SK-N-SH treated with all-trans-retinoic acid at 6 μM for 48 hours (cell line): ENCODE measurements around the gene ZNF473.

Experiments used
- ARNTL ChIP-seq: fragments of 450-650 bp; formaldehyde crosslinking; IDR thresholded peaks from 2 replicates; pipeline ENCODE4 v1.5.0; 2020; ENCODE audit warnings: low read depth, mild to moderate bottlenecking, moderate library complexity, borderline replicate concordance
- ESRRG ChIP-seq: fragments of 250-450 bp; sonication (Bioruptor Pico); IDR thresholded peaks from 2 replicates; pipeline ENCODE4 v1.6.1; 2021; ENCODE audit warnings: mild to moderate bottlenecking
- RARB ChIP-seq: fragments of 250-450 bp; sonication (Bioruptor Pico); IDR thresholded peaks from 2 replicates; pipeline ENCODE4 v1.8.0; 2021; ENCODE audit warnings: mild to moderate bottlenecking, moderate library complexity
- SNAI2 ChIP-seq: fragments of 250-450 bp; sonication (Bioruptor Pico); IDR thresholded peaks from 2 replicates; pipeline ENCODE4 v1.5.0; 2020; ENCODE audit warnings: mild to moderate bottlenecking, moderate library complexity
- TOX ChIP-seq: fragments of 250-450 bp; sonication (Bioruptor Pico); IDR thresholded peaks from 2 replicates; pipeline ENCODE4 v1.8.0; 2021; ENCODE audit warnings: mild to moderate bottlenecking, moderate library complexity, borderline replicate concordance
- ZFP3 ChIP-seq: fragments of 250-450 bp; sonication (Bioruptor Pico); IDR thresholded peaks from 2 replicates; pipeline ENCODE4 v1.5.0; 2020; ENCODE audit warnings: mild to moderate bottlenecking, moderate library complexity
- ZNF565 ChIP-seq: fragments of 450-650 bp; formaldehyde crosslinking; conservative IDR thresholded peaks from 2 replicates; pipeline ENCODE4 v1.5.0; 2020; ENCODE audit warnings: low read depth, mild to moderate bottlenecking, moderate library complexity
- ZNF70 ChIP-seq: fragments of 450-650 bp; formaldehyde crosslinking; IDR thresholded peaks from 2 replicates; pipeline ENCODE4 v1.5.0; 2020; ENCODE audit warnings: mild to moderate bottlenecking, moderate library complexity
- ZNF8 ChIP-seq: fragments of 450-650 bp; formaldehyde crosslinking; IDR thresholded peaks from 2 replicates; pipeline ENCODE4 v1.5.0; 2020; ENCODE audit warnings: mild to moderate bottlenecking, moderate library complexity
- TF ChIP-seq, protein P1 (sequence below): fragments of 250-450 bp; sonication (Bioruptor Pico); IDR thresholded peaks from 2 replicates; pipeline ENCODE4 v1.5.0; 2020; ENCODE audit warnings: mild to moderate bottlenecking, moderate library complexity
- TF ChIP-seq, protein P2 (sequence below): fragments of 250-450 bp; sonication (Bioruptor Pico); IDR thresholded peaks from 2 replicates; pipeline ENCODE4 v1.8.0; 2020; ENCODE audit warnings: mild to moderate bottlenecking, moderate library complexity, borderline replicate concordance

DNA sequence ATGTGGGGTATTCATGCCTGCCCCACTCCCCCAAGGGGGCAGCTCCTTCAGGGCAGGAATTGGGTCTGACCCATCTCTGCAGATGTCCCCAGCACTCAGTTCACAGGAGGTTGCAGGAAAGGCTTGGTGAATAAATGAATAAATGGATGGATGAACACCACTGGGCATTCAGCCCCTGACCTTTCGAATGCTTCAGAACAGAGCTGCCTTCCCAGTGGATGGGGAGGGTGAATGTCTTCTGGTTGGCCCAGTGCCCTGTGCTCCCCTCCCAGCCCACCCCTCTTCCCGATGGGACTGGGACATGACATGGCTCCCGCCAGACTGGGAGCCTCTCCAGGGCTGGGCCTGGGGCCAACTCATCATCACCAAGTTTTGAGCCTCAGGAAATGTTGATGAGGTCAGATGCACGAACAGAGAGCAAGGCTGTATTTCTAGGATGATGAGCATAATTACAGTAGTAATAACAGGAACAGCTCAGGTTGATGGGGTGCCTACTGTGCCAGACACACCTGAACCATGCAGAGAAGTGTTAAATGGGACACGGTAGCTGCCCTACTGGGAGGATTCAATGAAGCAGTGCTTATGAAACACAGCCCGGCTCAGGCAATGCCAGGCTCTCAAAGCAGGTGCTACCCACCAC lies 26.3 kb upstream of the ZNF473 start:
- TF ChIP-seq ARNTL (CRISPR knock-in tag): no peak
- TF ChIP-seq ZNF70 (CRISPR knock-in tag): no peak
- no peak for TF ChIP-seq ZNF8 (CRISPR knock-in tag)
- TF ChIP-seq SNAI2 (CRISPR knock-in tag): no peak
- no peak for TF ChIP-seq ESRRG (CRISPR knock-in tag)
- TF ChIP-seq RARB (CRISPR knock-in tag): no peak
- TF ChIP-seq, protein P1, sequence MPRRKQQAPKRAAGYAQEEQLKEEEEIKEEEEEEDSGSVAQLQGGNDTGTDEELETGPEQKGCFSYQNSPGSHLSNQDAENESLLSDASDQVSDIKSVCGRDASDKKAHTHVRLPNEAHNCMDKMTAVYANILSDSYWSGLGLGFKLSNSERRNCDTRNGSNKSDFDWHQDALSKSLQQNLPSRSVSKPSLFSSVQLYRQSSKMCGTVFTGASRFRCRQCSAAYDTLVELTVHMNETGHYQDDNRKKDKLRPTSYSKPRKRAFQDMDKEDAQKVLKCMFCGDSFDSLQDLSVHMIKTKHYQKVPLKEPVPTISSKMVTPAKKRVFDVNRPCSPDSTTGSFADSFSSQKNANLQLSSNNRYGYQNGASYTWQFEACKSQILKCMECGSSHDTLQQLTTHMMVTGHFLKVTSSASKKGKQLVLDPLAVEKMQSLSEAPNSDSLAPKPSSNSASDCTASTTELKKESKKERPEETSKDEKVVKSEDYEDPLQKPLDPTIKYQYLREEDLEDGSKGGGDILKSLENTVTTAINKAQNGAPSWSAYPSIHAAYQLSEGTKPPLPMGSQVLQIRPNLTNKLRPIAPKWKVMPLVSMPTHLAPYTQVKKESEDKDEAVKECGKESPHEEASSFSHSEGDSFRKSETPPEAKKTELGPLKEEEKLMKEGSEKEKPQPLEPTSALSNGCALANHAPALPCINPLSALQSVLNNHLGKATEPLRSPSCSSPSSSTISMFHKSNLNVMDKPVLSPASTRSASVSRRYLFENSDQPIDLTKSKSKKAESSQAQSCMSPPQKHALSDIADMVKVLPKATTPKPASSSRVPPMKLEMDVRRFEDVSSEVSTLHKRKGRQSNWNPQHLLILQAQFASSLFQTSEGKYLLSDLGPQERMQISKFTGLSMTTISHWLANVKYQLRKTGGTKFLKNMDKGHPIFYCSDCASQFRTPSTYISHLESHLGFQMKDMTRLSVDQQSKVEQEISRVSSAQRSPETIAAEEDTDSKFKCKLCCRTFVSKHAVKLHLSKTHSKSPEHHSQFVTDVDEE (CRISPR knock-in tag): no peak
- no peak for TF ChIP-seq ZNF565 (CRISPR knock-in tag)
- TF ChIP-seq, protein P2, sequence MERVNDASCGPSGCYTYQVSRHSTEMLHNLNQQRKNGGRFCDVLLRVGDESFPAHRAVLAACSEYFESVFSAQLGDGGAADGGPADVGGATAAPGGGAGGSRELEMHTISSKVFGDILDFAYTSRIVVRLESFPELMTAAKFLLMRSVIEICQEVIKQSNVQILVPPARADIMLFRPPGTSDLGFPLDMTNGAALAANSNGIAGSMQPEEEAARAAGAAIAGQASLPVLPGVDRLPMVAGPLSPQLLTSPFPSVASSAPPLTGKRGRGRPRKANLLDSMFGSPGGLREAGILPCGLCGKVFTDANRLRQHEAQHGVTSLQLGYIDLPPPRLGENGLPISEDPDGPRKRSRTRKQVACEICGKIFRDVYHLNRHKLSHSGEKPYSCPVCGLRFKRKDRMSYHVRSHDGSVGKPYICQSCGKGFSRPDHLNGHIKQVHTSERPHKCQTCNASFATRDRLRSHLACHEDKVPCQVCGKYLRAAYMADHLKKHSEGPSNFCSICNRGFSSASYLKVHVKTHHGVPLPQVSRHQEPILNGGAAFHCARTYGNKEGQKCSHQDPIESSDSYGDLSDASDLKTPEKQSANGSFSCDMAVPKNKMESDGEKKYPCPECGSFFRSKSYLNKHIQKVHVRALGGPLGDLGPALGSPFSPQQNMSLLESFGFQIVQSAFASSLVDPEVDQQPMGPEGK: no peak
- no peak for TF ChIP-seq ZFP3
- TF ChIP-seq TOX (CRISPR knock-in tag): no peak
